HG03571 (cell line): ENCODE data around the gene NEK6.

Source experiments
- ATAC-seq: cut with Tn5 transposase; IDR thresholded peaks from one replicate; pipeline ENCODE4 v1.9.1; 2021; ENCODE audit not compliant: unreplicated experiment

The NEK6 gene

GRCh38 chr9:124293718-124294506, 36.2 kb downstream of the NEK6 start:
- no peak for ATAC-seq

- no peak for ATAC-seq
Measured at GRCh38 chr9:124295159-124295794, 37.5 kb downstream of the NEK6 start.

GRCh38 chr9:124296094-124296493, 38.3 kb downstream of the NEK6 start:
- ATAC-seq = no peak

DNA sequence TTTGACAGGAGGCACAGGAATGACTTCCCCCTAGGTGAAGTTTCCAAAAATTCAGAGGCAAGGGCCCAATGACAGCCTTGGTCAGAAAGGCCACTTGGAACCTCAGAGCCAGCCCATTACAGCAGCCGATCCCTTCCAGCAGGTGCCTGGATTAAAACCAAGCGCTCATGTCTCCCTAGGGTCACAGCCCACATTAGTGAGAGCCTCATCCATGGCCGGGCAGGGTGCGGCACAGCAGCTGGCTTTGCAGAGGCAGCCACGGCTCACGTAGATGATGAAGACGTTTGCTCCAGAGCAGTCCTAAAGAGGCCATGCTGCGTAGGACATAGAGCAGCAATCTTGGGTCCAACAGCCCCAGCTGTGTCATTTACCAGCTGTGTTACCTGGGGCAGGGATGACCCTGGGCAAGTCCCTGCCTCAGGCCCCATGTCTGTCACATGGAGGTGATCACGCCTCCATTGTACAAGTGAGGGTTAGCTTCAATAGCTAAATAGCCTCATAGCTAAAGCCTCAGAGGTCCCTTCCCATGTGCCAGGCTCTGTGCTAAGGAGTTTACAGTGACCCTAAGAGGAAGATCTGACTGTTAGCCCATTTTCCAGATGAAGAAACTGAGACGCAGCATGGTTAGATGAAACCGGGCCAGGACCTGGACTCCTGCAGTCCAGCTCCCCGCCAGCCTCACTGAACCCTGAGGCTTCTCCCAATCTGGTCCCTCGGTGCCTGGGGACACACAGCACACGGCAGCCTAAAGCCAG, 39.2 kb downstream of the NEK6 start:
- ATAC-seq = no peak

DNA sequence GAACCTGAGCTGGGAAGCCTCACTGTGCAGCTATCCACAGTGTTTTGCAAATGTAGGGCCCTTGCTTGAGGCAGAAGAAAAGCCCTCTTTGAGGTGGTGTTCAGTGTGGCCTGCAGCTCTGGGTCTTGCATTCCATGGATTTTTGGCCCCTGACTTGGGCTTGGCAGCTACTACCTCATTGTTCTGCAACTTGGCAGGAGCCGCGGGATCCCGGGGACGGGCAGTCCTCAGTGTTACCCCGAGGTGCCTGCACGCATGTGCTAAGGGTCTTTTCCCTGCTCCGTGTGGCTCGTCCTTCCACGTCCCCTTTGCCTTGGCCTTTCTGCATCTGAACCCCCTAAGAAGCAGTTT, 39.8 kb downstream of the NEK6 start:
- ATAC-seq = no peak

GRCh38 chr9:124297915-124298645, 40.3 kb downstream of the NEK6 start:
- no peak for ATAC-seq

DNA sequence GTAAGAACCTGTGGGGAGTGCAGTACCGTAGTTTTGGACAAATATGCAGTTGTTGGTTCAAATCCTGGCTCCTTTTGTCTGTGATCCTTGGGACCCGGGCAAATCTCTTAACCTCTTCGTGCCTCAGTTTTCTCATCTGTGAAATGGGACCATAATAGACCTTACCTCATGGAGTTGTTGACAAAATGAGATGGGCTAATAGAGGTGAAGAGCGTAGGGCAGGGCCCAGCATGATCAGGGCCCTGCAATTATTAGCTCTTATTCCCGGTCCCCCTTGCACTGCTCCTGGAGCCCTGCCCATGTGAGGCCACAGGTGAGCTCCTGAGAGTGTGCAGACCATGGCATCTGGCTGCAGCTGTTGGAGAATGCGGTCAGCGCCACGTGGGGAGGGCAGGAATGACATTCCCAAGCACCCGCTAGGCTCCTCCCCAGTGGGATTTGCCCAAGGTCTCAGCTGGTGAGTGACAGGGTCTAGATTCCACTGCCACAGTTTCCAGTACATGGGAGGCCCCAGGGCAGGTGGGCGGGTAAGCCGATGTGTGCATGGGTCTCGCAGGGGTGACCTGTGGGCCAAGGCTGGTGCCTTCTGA, 41.0 kb downstream of the NEK6 start:
- ATAC-seq = no peak

- no peak for ATAC-seq
Measured at GRCh38 chr9:124299515-124300090, 41.9 kb downstream of the NEK6 start.

- ATAC-seq = no peak
Measured at GRCh38 chr9:124300312-124300711, 42.6 kb downstream of the NEK6 start.

- no peak for ATAC-seq
Measured at GRCh38 chr9:124302921-124303320, 45.2 kb downstream of the NEK6 start.

GRCh38 chr9:124303762-124304161, 46.0 kb downstream of the NEK6 start:
- no peak for ATAC-seq

- no peak for ATAC-seq
Measured at GRCh38 chr9:124304285-124304684, 46.5 kb downstream of the NEK6 start.

DNA sequence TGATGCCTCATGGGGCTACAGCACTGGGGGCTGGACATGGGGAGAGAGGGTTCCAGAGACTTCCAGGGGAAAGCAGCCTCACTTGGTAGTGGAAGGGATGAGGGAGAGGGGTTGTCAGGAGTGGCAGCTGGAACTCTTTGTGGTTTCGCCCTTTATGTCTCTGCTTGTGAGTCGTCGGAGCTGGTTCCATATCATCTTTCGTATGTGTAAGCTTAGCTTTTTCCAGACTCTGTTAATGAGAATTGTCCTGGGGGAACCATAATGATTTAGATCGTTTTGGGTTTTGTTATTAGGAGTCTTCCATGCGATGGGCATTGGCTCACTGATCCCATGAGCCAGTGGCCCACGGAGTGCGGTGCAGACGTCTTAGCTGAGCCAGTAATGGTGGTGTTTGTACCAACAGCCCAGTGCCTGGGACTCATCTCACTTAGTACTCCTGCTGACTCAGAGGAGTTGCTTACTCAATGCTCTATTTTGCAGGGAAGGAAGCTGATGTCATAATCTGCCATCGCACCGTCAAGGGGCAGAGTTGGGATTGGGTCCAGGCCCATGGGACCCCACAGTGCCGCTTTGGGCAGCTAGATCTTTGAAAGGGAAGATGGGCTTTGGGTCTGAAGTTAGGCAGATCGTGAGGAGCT, 48.5 kb downstream of the NEK6 start:
- ATAC-seq = no peak

DNA sequence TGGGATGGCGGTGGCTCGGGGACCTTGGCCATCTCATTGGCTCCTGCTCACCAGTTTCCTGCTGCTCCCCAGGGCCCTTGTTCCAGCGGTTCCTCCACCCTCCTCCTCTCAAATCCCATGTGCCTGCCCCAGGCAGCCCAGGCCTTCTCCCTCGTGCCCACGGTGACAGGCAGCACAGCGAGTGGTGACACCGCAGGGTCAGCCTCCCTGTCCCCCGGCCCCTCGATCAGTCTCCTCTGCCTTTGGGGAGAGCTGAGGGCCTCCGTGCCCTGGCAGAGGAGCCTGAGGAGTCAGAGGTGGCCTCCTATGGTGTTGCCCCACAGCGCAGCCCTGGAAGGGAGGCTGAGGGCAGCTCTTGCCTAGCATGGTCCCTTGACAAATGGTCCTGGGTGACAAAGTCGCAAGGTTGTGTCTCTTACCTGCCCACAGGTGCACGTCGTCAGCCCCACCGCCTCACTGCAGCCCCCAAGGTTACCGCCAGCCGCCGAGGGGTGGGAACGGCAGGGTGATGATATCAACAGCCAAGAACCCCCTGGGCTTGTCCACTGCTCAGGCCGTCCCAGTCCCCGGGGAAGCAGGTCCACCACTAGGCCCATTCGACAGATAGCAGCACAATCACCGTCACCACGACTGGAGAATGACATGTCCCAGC, 49.8 kb downstream of the NEK6 start:
- no peak for ATAC-seq

GRCh38 chr9:124308606-124309491, 51.1 kb downstream of the NEK6 start:
- ATAC-seq = no peak

DNA sequence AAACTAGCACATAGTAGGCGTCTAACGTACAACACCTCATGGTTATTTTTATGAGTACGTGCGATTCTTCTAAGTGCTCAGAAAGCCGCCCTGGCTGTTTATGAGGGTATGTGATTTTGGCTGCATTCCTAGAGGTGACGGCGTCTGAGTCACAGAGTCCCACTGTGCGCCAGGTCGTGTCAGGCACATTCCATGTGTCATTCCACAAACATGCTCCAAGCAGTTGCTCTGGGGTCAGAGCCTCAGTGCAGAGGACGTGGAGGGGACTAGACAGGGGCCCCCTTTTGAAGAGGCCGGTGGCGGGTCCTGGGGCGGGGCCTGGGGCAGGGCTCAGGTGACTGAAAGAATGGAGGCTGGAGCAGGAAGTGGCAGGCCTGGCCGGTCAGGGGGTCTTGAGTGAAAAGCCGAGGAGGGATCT, 51.9 kb downstream of the NEK6 start:
- ATAC-seq = no peak

GRCh38 chr9:124311283-124311682, 53.5 kb downstream of the NEK6 start:
- no peak for ATAC-seq
